ENCODE measurements around the gene NFRKB. TPM values are rescaled to one million over a fixed set of nuclear protein-coding genes. Genes with fewer than 3 reads are reported as not detected.

The NFRKB gene
- total and polyA plus RNA-seq, 11 donors: 5.0 to 23.1 (median 12.1) TPM

DNA sequence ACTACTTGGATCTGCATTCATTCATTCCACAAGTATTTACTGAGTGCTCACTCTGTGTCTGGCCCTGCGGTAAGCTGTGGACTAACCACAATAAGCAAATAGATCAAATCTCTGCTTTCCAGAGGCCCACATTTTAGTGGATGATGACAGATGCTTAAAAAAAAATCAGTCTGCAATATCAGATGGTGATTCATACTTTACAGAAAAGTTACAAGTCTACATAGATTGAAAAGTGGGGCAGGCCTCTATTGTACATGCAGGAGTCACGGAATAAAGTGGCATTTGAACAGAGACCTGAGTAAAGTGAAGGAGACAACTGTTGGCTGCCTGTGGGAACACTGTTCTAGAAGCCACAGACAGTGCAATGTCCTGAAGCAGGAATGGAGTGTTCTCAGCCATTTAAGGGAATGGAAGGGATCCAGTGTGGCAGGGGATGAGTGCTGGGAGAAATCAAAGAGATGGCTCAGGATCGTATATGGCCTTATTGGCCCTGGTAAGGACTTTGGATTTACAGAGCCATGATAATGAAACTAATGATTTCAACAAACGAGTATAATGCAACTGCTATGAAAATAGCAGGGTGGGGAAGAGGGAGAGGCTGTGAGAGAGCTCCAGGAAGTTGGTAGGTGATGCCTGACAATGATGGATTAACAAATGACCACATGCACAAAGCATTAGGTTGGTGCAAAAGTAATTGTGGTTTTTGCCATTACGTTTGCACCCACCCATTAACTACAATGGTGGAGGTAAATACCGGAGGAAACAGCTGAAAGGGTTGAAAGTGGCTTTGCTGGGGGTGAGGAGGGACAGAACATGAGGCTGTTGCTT, 48.7 kb downstream of the NFRKB start:
- intact Hi-C loops (cut with DNase I): no loop called here
- no peaks in the 10 kb centered on the region for H3K36me3 ChIP-seq
- ATAC-seq: peak; percentile 18 to 61 (median 38)
- H3K27me3 ChIP-seq: no peaks in the 10 kb centered on the region
- 68 to 72% (median 70%) methylated on average over 6 of the region's 6 CpGs for WGBS, 4 donors
- TF ChIP-seq, protein P1, sequence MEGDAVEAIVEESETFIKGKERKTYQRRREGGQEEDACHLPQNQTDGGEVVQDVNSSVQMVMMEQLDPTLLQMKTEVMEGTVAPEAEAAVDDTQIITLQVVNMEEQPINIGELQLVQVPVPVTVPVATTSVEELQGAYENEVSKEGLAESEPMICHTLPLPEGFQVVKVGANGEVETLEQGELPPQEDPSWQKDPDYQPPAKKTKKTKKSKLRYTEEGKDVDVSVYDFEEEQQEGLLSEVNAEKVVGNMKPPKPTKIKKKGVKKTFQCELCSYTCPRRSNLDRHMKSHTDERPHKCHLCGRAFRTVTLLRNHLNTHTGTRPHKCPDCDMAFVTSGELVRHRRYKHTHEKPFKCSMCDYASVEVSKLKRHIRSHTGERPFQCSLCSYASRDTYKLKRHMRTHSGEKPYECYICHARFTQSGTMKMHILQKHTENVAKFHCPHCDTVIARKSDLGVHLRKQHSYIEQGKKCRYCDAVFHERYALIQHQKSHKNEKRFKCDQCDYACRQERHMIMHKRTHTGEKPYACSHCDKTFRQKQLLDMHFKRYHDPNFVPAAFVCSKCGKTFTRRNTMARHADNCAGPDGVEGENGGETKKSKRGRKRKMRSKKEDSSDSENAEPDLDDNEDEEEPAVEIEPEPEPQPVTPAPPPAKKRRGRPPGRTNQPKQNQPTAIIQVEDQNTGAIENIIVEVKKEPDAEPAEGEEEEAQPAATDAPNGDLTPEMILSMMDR (IDR thresholded peaks at IDR 0.05): no peak
- no peak for TF ChIP-seq POLR2A (IDR thresholded peaks at IDR 0.05)
- H3K4me3 ChIP-seq: no peak overlapping the region
- H3K4me1 ChIP-seq: no peaks in the 10 kb centered on the region
- no peak for DNase-seq
- no peak overlapping the region for H3K27ac ChIP-seq
- H3K9me3 ChIP-seq: no peaks in the 10 kb centered on the region

Other genes with a start within 250 kb of the NFRKB start
- gene TMEM45B, start 79.7 kb downstream of the NFRKB start, total RNA-seq: not detected
- under 1 TPM in 1 of 2 donors, not detected in 1; 0.04 TPM for gene TMEM45B, start 79.7 kb downstream of the NFRKB start, polyA plus RNA-seq
- gene PRDM10, start 107.3 kb upstream of the NFRKB start, total RNA-seq: 1 to 10 TPM; 2.8 to 6.8 (median 4.7) TPM
- gene PRDM10, start 107.3 kb upstream of the NFRKB start, polyA plus RNA-seq: 1 to 10 TPM; 1.6 to 1.7 TPM
- 100 to 1,000 TPM; 215 to 423 (median 334) TPM for gene APLP2, start 174.3 kb upstream of the NFRKB start, total RNA-seq
- gene APLP2, start 174.3 kb upstream of the NFRKB start, polyA plus RNA-seq: 100 to 1,000 TPM; 121 to 222 TPM